Endothelial cell (in vitro differentiated cells): ENCODE measurements around the gene CD300E. TPM values are rescaled to one million over a fixed set of nuclear protein-coding genes. Genes with fewer than 3 reads are reported as not detected.

Experiments
- DNase-seq: peaks from one replicate; pipeline ENCODE4 v3.0.0; 2021; ENCODE audit warnings: low spot score
- H3K27ac Mint-ChIP-seq: one replicate; pipeline ENCODE4 v1.8.0; 2021; ENCODE audit warnings: mixed read lengths, inconsistent platforms; ENCODE audit not compliant: unreplicated experiment
- H3K27me3 Mint-ChIP-seq: one replicate; pipeline ENCODE4 v1.8.0; 2021; ENCODE audit warnings: mild to moderate bottlenecking, moderate library complexity, mixed read lengths, inconsistent platforms; ENCODE audit not compliant: unreplicated experiment
- H3K36me3 Mint-ChIP-seq: one replicate; pipeline ENCODE4 v1.8.0; 2021; ENCODE audit warnings: mild to moderate bottlenecking, low read depth, mixed read lengths, inconsistent platforms; ENCODE audit not compliant: unreplicated experiment
- H3K4me1 Mint-ChIP-seq: one replicate; pipeline ENCODE4 v1.8.0; 2021; ENCODE audit warnings: mild to moderate bottlenecking, mixed read lengths, inconsistent platforms; ENCODE audit not compliant: unreplicated experiment
- H3K4me3 Mint-ChIP-seq: one replicate; pipeline ENCODE4 v1.8.0; 2021; ENCODE audit warnings: mild to moderate bottlenecking, mixed read lengths, inconsistent platforms; ENCODE audit not compliant: unreplicated experiment
- H3K9me3 Mint-ChIP-seq: one replicate; pipeline ENCODE4 v1.8.0; 2021; ENCODE audit warnings: mixed read lengths, inconsistent platforms; ENCODE audit not compliant: unreplicated experiment
- long read RNA-seq: library from polyadenylated mRNA; unstranded; transcript quantifications from one replicate; pipeline ENCODE4 v2.0.0, GENCODE V29; 2020; ENCODE audit not compliant: unreplicated experiment
- total RNA-seq: library from RNA; stranded (reverse); fragmentation: NEBNext Ultra II Directional; extraction: Animal tissue kit (Norgen Biotek cat#: 25700); gene quantifications from one replicate; pipeline ENCODE4 v1.2.1, GENCODE V29; 2021; ENCODE audit not compliant: unreplicated experiment
- TF ChIP-seq, protein P1 (sequence below): fragments of 200-600 bp; sonication (generic); IDR thresholded peaks from one replicate; pipeline ENCODE4 v1.5.0; 2021; ENCODE audit warnings: antibody characterized with exemption; ENCODE audit not compliant: unreplicated experiment

The CD300E gene, protein sequence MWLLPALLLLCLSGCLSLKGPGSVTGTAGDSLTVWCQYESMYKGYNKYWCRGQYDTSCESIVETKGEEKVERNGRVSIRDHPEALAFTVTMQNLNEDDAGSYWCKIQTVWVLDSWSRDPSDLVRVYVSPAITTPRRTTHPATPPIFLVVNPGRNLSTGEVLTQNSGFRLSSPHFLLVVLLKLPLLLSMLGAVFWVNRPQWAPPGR
- not detected for total RNA-seq
- long read RNA-seq, result 0 reads

DNA sequence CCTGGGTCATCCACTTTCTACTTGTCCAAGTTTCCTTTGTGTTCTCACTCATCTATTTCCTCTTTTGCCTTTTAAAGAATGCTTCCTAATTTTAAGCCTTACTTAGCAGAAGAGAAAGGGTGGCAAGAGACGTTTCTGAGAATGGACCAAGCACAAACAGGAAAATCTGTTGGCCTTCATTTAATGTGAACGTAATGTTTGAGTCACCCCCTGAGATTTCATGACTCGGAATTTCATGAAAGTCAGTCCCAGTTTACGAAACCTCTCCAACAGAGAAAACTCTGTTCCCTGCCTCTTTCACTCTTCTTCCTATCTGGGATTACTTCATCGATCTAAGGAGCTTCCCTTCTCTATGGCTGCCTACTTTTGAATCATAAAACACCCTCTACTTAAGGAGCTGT is at the start of gene CD300E:
Gene CD300E (minus strand): TSS at position 46 of the 401 bp plus-strand sequence. CDS start 117 bp downstream, outside the sequence.
- Mint-ChIP-seq H3K36me3 (no peaks in the 10 kb centered on the region), H3K27ac (no peak within 1 kb of the TSS), H3K27me3 (peaks cover 4% of the 10 kb centered on the region), H3K9me3 (no peaks in the 10 kb centered on the region), H3K4me1 (no peaks in the 10 kb centered on the region), H3K4me3 (no peak within 1 kb of the TSS)
- no peak for DNase-seq
- TF ChIP-seq, protein P1, sequence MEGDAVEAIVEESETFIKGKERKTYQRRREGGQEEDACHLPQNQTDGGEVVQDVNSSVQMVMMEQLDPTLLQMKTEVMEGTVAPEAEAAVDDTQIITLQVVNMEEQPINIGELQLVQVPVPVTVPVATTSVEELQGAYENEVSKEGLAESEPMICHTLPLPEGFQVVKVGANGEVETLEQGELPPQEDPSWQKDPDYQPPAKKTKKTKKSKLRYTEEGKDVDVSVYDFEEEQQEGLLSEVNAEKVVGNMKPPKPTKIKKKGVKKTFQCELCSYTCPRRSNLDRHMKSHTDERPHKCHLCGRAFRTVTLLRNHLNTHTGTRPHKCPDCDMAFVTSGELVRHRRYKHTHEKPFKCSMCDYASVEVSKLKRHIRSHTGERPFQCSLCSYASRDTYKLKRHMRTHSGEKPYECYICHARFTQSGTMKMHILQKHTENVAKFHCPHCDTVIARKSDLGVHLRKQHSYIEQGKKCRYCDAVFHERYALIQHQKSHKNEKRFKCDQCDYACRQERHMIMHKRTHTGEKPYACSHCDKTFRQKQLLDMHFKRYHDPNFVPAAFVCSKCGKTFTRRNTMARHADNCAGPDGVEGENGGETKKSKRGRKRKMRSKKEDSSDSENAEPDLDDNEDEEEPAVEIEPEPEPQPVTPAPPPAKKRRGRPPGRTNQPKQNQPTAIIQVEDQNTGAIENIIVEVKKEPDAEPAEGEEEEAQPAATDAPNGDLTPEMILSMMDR, result no peak

DNA sequence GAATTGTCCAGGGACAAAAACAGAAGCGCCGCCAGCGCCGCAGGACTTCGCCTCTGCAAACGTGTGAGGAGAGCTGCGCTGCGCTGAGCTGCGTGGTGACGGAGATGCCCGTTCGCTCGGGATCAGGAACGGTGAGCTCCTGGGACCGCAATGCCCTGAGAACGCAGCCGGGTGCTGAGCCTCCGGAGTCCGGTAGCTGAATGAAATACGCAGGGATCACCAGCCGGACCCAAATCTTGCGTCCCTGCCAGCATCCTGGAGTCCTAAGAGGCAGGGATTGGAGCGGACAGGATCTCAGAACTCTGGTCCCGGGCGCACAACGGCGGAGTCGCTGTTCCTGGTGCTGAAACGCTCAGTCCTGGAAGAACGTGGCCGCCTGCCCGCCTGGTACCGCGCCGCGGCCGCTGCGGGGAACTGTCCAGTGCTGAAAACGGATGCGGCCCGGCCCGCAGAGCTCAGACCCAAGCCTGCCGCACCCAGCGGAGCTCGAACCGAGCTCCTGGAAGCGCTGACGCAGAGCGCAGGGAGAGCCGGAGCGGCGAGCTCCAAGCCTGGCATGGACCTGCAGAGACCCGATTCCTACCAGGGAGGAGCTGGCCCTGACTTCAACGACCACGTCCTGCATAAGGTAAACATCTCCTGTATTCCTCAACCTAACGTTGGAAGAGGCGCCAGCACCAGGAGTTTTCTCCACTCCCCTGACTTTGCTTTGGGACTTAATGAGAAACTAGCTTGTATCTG is 47.7 kb upstream of the CD300E start:
- DNase-seq, result peak; percentile 94
- TF ChIP-seq, protein P1, result no peak
- peaks cover 4% of the 10 kb centered on the region for H3K27me3 Mint-ChIP-seq
- H3K4me3 Mint-ChIP-seq, result no peak overlapping the region
- peaks cover 4% of the 10 kb centered on the region for H3K4me1 Mint-ChIP-seq
- no peak overlapping the region for H3K27ac Mint-ChIP-seq
- H3K36me3 Mint-ChIP-seq, result no peaks in the 10 kb centered on the region
- no peaks in the 10 kb centered on the region for H3K9me3 Mint-ChIP-seq

DNA sequence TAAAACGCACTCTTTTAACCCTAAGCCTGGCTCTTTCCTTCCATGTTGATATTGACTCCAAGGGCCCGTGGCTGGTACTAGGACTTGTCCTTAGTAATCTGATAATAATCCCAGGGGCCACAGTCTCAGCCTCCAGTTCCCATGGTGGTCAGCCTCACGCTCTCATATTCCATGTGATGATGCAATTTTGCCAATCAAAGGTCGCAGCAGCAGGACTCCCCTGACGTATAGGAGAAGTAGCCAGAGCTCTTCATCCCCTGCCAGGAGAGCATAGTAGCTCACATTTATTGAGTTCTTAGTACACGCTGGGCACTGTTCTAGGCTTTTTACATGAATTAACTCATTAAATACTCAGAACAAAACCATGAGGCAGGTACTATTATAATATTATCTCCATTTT is 46.8 kb upstream of the CD300E start:
- Mint-ChIP-seq H3K4me3 (no peak overlapping the region), H3K36me3 (no peaks in the 10 kb centered on the region), H3K27me3 (peaks cover 4% of the 10 kb centered on the region), H3K4me1 (peaks cover 4% of the 10 kb centered on the region), H3K9me3 (no peaks in the 10 kb centered on the region), H3K27ac (no peak overlapping the region)
- no peak for DNase-seq
- TF ChIP-seq, protein P1, result no peak

DNA sequence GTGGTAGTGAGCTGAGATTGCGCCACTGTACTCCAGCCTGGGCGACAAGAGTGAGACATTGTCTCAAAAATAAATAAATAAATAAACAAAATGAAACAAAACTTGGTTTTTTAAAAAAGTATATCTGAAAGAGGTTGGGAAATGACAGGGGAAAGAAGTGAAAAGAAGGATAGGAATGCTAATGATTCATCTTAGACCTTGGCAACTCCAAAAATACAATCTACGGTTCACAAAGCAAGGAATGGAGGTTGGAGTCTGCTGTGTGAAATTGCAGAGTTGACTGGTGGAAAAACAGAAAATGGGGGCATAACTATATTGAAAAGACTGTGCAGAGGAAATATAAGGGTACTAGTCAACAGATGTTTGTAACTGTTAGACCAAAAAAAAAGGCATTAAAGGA is 40.0 kb upstream of the CD300E start:
- Mint-ChIP-seq H3K27ac (no peak overlapping the region), H3K4me3 (no peak overlapping the region), H3K36me3 (no peaks in the 10 kb centered on the region), H3K4me1 (peaks cover 2% of the 10 kb centered on the region), H3K9me3 (no peaks in the 10 kb centered on the region), H3K27me3 (no peaks in the 10 kb centered on the region)
- no peak for DNase-seq
- TF ChIP-seq, protein P1, result no peak

DNA sequence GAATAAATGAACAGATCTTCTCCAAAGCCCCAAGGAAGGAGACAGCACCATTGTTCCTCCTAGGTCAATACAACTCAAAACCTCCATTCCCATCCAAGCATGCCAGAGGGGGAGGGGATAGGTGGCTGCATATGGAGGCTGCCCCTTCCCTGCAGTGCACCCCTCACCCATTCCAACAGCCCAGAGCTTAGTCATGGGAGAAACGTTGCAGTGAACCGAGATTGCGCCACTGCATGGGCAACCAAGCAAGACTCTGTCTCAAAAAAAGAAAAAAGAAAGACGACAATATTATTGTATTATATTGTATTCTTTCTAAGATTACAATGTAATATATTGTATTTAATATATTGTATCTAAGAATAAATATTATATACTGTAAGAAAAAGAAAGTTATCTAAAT is 36.4 kb upstream of the CD300E start:
- H3K27me3 Mint-ChIP-seq, result no peaks in the 10 kb centered on the region

More for the DNA sequence above, 36.4 kb upstream of the CD300E start:
- Mint-ChIP-seq H3K4me3 (no peak overlapping the region), H3K9me3 (no peaks in the 10 kb centered on the region), H3K4me1 (peaks cover 2% of the 10 kb centered on the region), H3K36me3 (no peaks in the 10 kb centered on the region), H3K27ac (no peak overlapping the region)
- TF ChIP-seq, protein P1, result no peak
- DNase-seq, result no peak
